Brain microvascular endothelial cell (primary cell): ENCODE measurements around the gene COL6A2.

Experiments
- DNase-seq: peaks from one replicate; pipeline ENCODE4 v3.0.0-alpha.2; 2020
- H3K27ac ChIP-seq: fragments of 250-450 bp; sonication (Bioruptor Pico); 2 replicates; pipeline ENCODE4 v1.5.1; 2020; ENCODE audit warnings: mild to moderate bottlenecking, moderate library complexity
- H3K27me3 ChIP-seq: fragments of 250-450 bp; sonication (Bioruptor Pico); replicated peaks from 2 replicates; pipeline ENCODE4 v1.5.1; 2020; ENCODE audit warnings: mild to moderate bottlenecking
- H3K36me3 ChIP-seq: fragments of 250-450 bp; sonication (Bioruptor Pico); replicated peaks from 2 replicates; pipeline ENCODE4 v1.5.1; 2020; ENCODE audit warnings: mild to moderate bottlenecking
- H3K4me3 ChIP-seq: 2 replicates; pipeline ENCODE4 v1.5.1; 2011; ENCODE audit warnings: low read depth, mild to moderate bottlenecking, control low read depth, low read length, moderate library complexity
- CTCF ChIP-seq: IDR thresholded peaks from 2 replicates; pipeline ENCODE4 v1.5.1; 2011; ENCODE audit warnings: low read depth, mild to moderate bottlenecking, moderate library complexity, low read length, control low read depth, inconsistent platforms; ENCODE audit errors: missing control alignments
- in situ Hi-C: cut with HindIII; loops from 2 replicates; pipeline ENCODE4 v1.10.0; 2017; ENCODE audit warnings: low sequenced_read_pairs, low pct_ligation_motif_present

COL6A2 gene

GRCh38 chr21:46120301-46121285 lies 22.7 kb downstream of the COL6A2 start:
- Histone ChIP-seq H3K4me3 (no peak overlapping the region), H3K36me3 (peaks cover 93% of the 10 kb centered on the region), H3K27me3 (no peaks in the 10 kb centered on the region), H3K27ac (no peak overlapping the region)
- DNase-seq: no peak
- in situ Hi-C loops: no loop called here
- no peak for TF ChIP-seq CTCF

- Histone ChIP-seq H3K27me3 (no peaks in the 10 kb centered on the region), H3K36me3 (peaks cover 93% of the 10 kb centered on the region), H3K27ac (peak overlapping the region; percentile 56), H3K4me3 (no peak overlapping the region)
- in situ Hi-C loops: no loop called here
- DNase-seq: no peak
- peak; percentile 17 for TF ChIP-seq CTCF
Measured at GRCh38 chr21:46121286-46122221, 23.6 kb downstream of the COL6A2 start.

- H3K36me3 ChIP-seq: peaks cover 93% of the 10 kb centered on the region
- H3K27me3 ChIP-seq: no peaks in the 10 kb centered on the region
- H3K4me3 ChIP-seq: no peak overlapping the region
- H3K27ac ChIP-seq: peak overlapping the region; percentile 56
- peak; percentile 5 for TF ChIP-seq CTCF
- in situ Hi-C loops: no loop called here
- peak; percentile 84 for DNase-seq
Measured at GRCh38 chr21:46122237-46122671, 24.3 kb downstream of the COL6A2 start.

- no peaks in the 10 kb centered on the region for H3K27me3 ChIP-seq
- DNase-seq: no peak
- in situ Hi-C loops: no loop called here
- H3K36me3 ChIP-seq: peaks cover 93% of the 10 kb centered on the region
- TF ChIP-seq CTCF: no peak
- peak overlapping the region; percentile 56 for H3K27ac ChIP-seq
- H3K4me3 ChIP-seq: no peak overlapping the region
Measured at GRCh38 chr21:46122758-46123683, 25.1 kb downstream of the COL6A2 start.

- H3K27ac ChIP-seq: no peak overlapping the region
- no peak for TF ChIP-seq CTCF
- no peaks in the 10 kb centered on the region for H3K27me3 ChIP-seq
- DNase-seq: no peak
- peaks cover 93% of the 10 kb centered on the region for H3K36me3 ChIP-seq
- in situ Hi-C loops: no loop called here
- no peak overlapping the region for H3K4me3 ChIP-seq
Measured at GRCh38 chr21:46124083-46124925, 26.4 kb downstream of the COL6A2 start.
